PC-9 (cell line): ENCODE data around the gene TSHZ2.

Source experiments
- CTCF ChIP-seq: fragments of 200-600 bp; sonication (generic); conservative IDR thresholded peaks from 2 replicates; pipeline ENCODE4 v1.6.1; 2017; ENCODE audit warnings: mixed run types, antibody characterized with exemption, mild to moderate bottlenecking, moderate library complexity
- EZH2 ChIP-seq: fragments of 200-600 bp; sonication (generic); IDR thresholded peaks from 2 replicates; pipeline ENCODE4 v1.8.0; 2017; ENCODE audit warnings: antibody characterized with exemption, low read depth

DNA sequence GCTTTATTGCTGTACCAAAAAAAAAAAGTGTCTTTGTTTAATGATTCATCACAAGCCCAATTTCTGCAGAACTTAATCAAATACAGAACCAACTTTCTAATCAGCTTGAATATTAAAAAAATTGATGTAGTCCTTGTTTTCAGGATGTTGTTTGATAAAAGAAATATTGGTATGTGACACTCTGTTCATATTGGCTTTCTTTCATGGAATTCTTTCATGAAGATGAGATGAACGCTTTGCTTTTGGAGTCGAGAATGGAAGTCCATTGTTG is 437.2 kb downstream of the TSHZ2 start:
- TF ChIP-seq EZH2 (no peak), CTCF (no peak)
